Activated gamma-delta T cell (primary cell): Measurements from ENCODE around the gene SMIM44.
A peak's percentile ranks its signal among the peaks of the same experiment; 100 is the strongest.

Source experiments
- DNase-seq: peaks from one replicate; lab custom pipeline; 2025; lab: John Stamatoyannopoulos, UW

Gene SMIM44

GRCh38 chr19:3500429-3501101 is 17.3 kb upstream of the SMIM44 start, which contains the start of gene DOHH:
Gene DOHH, minus strand, starts transcription at chr19:3500674. Its CDS starts 3,860 bp downstream, at chr19:3496814.
- DNase-seq: peak; percentile 76

DNA sequence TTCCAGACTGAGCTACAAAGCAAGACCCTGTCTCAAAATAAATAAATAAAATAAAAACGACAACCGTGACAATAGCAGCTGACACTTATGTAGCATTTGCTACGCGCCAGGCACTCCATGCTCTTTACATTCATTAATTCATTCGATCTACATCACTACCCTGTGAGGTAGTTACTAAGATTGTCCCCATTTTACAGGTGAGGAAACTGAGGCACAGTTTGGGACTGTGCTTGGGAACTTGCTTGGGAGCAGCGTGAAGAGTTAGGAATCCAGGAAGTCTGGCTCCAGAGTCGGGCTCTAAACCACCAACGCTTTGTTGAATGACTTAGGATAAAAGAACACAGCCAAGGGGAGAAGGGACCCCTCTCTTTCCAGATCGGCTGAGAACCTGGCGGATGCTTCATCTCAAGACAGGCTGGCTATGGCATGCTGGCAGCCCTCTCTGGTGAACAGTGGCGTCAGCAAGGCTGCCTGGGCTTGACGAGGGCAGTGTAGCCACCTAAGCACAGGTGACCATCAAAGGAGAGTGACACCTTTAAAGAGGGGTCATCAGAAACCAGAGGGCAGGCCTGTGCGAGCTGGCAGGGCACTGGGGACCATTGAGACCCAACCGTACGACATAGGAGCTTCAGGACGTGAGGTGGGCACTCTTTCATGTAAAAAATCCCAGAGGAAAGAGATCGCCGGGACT is 16.6 kb upstream of the SMIM44 start:
- DNase-seq: no peak

DNA sequence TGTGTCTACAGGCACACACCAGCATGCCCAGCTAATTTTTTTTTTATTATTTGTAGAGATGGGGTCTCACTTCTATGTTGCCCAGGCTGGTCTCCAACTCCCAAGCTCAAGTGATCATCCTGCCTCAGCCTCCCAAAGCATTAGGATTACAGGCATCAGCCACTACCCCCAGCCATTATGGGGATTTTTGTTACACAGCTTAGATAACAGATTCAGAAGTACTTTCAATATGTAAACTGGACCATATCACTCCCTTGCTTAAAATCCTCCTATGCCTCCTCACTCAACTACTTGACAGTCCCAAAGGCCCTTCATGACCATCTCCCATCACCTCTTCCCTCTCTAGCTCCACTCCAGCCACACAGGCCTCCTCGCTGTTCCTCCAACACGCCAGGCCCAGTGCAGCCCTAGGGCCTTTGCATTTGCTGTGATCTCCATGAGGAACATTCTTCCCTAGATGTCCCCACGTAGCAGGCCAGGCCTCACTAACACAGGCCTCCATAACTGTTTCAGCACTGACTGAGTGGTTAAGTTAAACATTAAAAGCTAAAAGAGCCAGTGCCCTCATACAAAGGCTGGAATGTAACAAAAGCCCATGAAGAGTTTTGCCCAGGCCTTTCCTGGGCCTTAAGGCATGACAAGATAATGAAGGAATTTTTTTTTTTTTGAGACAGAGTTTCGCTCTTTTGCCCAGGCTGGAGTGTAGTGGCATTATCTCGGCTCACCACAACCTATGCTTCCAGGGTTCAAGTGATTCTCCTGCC is 14.7 kb upstream of the SMIM44 start:
- no peak for DNase-seq

DNA sequence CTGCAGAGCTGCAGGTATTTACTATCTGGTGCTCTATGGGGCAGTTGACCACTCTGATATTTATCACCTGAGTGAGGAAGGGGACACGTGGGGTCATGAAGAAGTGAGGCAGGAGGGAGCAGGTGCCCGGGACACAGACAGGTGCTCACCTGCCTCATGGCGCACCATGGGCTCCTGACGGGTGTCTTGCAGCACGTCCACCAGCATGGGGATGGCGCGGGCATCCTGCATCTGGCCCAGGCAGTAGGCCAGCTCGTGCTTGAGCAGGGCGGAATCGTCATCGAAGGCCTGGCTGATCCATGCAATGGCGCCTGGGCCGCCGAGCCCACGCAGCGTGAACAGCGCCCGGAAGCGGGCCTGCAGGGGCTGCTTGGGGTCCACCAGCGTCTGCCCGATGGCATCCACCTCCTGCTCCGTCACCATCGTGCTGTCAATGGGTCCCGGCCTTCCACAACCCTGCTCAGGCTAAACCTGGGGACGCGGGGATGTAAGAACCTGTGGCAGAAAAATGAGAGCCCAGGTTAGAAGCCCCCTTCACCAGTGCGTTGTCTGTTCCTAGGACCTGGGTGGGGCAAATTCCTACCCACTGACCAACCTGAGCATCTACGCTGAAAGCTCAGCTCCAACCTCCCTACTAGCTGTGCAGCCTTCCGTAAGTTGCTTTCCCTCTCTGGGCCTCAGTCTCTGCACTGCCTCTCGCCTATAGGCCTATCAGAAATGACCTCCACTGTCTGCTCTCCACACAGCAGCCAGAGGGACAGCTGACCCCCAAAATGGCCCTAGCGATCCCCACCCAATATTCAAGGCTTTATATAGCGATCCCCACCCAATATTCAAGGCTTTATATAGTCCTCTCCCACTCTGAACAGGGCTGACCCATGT is 13.4 kb upstream of the SMIM44 start:
- DNase-seq: no peak

GRCh38 chr19:3494559-3494958 is 11.3 kb upstream of the SMIM44 start:
- no peak for DNase-seq

DNA sequence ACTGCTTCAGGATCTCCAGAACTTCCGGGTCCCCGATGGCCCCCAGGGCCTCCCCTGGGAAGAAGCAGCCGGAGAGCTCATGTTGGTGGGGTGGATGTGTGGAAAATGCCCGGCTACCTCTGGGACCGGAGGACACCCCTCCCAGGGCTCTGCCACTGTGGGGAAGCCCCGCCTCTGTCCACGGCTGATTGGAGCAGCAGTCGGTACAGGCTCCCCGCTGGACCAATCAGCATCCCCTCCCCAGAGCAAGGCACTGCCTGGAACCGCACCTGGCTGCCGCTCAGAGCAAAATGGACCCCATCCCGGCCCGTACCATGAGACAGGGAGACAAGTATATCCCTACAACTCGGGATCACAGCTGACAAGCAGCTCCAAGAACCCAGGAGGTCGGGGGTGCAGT is 10.8 kb upstream of the SMIM44 start:
- DNase-seq: no peak

DNA sequence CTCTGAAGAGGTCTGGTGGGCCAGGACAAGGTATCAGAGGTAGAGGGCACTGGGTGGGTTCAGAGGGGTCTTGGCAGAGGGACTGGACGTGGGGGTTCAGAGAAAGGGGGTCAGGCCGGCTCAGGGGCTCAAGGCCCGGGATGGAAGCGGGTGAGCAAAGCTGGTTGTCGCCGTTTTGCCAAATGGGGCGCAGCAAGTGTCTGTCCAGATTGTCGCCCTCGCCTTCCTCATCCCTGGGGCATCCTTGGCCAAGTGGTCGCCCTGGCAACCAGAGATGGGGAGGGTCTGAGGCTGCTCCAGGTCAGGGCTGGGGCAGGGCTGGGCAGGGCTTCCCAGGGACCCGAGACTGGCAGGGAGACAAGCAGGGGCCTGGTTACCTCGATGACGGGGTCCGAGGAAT is 10.4 kb upstream of the SMIM44 start:
- no peak for DNase-seq

DNA sequence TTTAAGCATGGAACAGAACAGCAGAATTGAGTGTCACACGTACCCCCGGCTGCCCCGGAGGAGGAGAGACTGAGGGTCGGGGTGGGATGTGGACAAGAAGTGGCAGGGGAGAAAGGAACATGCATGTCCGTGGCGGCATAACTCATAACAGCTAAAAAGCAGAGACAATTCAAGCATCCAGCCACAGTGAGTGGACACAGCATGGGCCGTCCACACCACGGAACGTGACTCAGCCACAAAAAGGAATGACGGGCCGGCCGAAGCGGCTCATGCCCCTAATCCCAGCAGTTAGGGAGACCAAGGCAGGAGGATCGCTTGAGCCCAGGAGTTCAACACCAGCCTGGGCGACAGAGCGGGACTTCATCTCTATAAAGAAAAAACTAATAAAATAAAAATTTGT is 9.7 kb upstream of the SMIM44 start:
- no peak for DNase-seq

DNA sequence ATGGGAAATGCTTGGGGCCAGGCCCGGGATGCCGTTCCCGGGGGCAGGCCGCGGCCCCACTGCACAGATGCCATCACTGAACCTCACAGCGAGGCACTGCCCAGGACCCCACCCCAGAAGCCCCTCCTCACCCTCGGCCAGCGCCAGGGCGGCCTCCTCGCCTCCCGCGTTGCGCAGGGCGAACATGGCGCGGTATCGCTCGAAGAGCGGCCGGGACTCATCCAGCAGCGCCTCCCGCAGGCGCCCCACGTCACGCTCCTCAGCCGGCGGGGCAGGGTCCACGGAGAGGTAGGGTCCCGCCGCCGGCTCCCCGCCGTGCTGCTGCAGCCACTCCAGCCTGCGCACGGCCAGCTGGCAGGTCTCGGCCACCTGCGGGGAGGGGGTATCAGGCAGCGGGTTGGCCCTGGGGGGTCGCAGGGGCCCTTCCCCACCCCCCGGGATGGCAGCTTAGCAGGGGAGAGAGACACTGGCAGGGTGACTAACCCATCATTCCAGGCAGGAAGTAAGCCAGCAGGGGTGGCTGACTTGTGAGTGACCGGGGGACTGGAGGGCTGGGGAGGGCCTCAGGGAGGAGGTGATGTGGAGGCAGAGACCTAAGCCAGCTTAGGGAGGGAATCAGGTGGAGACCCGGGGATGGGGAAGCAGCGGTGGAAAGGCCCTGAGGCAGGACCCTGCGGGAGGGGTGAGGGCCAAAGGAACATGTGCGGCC is 9.0 kb upstream of the SMIM44 start:
- no peak for DNase-seq

GRCh38 chr19:3491396-3492119 is 8.3 kb upstream of the SMIM44 start:
- DNase-seq: no peak

GRCh38 chr19:3482507-3483225 is 575 bp downstream of the SMIM44 start:
- no peak for DNase-seq

- no peak for DNase-seq
These were observed 1.8 kb downstream of the SMIM44 start for GRCh38 chr19:3481241-3482090.

- no peak for DNase-seq
These were observed 2.7 kb downstream of the SMIM44 start, which contains the start of gene SMIM24 for GRCh38 chr19:3480383-3481091. Gene SMIM24, minus strand, starts transcription at chr19:3480525. Its CDS starts 62 bp downstream, at chr19:3480463.

DNA sequence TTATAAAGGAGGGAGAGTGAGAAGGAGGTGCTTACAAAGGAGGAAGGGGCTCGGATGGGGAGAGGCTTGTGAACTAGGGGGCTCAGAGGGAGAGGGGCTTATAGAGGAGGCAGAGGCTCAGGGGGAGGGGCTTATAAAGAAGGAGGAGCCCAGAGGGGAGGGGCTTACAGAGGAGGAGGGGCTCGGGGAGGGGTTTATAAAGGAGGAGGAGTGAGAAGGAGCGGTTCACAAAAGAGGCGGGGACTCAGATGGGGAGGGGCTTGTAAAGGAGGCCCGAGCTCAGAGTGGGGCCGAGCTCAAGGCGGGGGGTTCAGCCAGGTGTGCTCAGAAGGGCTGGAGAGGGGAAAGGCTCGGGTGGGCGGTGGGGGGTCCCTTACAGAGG is 3.4 kb downstream of the SMIM44 start:
- no peak for DNase-seq

- no peak for DNase-seq
These were observed 3.9 kb downstream of the SMIM44 start for GRCh38 chr19:3479177-3479833.

DNA sequence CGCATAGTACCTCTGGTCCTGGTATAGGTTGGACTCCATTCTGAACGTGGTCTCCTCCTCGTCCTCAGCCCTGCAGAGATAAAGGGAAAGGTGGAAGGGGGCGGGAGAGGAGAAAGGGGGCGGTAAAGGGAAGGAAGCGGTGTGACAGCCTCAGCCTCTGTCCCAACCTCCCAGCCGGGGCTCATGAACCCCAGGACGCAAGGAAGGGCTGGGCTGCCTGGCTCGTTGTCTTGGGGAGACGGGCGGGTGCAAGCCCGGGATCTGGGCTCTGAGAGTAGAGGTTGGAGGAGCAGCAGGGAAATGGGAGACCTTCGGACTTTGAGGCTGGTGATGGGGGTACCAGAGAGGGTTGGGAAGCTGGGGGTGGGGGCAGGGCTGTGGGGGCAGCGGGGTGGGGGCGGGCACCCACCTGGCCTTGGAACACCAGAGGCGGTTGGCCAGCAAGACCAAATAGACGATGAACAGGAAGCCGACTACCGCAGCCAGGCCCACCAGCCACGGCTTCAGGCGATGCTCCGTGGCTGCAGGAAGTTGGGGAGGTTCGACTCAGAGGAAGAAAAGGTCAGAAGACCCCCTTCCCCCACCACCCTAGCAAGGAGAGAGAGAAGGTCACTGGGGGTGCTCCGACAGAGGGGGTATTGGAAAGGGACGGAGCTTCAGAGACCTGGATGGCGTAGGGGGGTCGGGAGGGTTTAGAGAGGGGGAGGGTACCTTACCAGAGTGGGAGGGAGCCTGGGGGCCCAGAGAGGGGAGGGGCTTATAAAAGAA is 4.6 kb downstream of the SMIM44 start:
- no peak for DNase-seq

DNA sequence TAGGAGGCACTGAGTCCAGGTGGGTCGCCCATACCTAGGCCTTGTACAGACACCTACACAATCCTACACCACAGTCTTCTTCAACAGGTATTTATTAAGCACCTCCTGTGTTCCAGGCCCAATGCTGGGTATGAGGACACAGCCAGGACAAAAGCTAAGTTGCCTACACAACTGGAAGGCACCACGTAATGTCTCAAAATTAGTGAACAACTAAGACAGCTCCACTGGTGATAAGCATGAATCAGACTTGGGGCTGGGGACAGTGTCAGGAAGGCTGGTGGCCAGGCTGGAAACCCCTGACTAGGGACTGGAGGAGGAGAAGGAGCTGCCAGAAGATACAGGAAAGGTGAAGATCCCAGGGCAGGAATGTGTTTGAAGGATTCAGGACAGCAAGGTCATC is 5.3 kb downstream of the SMIM44 start:
- DNase-seq: no peak
